Hepatocyte (in vitro differentiated cells): ENCODE data around the gene UBE2U. TPM values are rescaled to one million over a fixed set of nuclear protein-coding genes. Genes with fewer than 3 reads are reported as not detected.
"Not testable (repeated sequence)": the region's sequence is repeated elsewhere in the genome, so short reads cannot be mapped to it uniquely, and the experiment has no call there.

Experiments used
- DNase-seq: peaks from one replicate; pipeline ENCODE4 v3.0.0-alpha.2; 2016; ENCODE audit warnings: low spot score
- H2AFZ ChIP-seq: fragments of 200-600 bp; sonication (generic); 2 replicates; pipeline ENCODE4 v1.6.0; 2016; ENCODE audit warnings: antibody characterized with exemption, mild to moderate bottlenecking
- H3K27ac ChIP-seq: fragments of 200-600 bp; sonication (generic); 2 replicates; pipeline ENCODE4 v1.5.1; 2016; ENCODE audit warnings: mild to moderate bottlenecking
- H3K27me3 ChIP-seq: fragments of 200-600 bp; sonication (generic); 2 replicates; pipeline ENCODE4 v1.6.1; 2016
- H3K36me3 ChIP-seq: fragments of 200-600 bp; sonication (generic); replicated peaks from 2 replicates; pipeline ENCODE4 v1.5.1; 2016; ENCODE audit warnings: low read depth; ENCODE audit not compliant: insufficient read depth
- H3K4me1 ChIP-seq: fragments of 200-600 bp; sonication (generic); 2 replicates; pipeline ENCODE4 v1.5.1; 2016; ENCODE audit warnings: mild to moderate bottlenecking, moderate library complexity; ENCODE audit not compliant: insufficient read depth
- H3K4me2 ChIP-seq: fragments of 200-600 bp; sonication (generic); 2 replicates; pipeline ENCODE4 v1.6.0; 2016
- H3K4me3 ChIP-seq: fragments of 200-600 bp; sonication (generic); 2 replicates; pipeline ENCODE4 v1.5.1; 2016; ENCODE audit warnings: mild to moderate bottlenecking
- H3K79me2 ChIP-seq: fragments of 200-600 bp; sonication (generic); 2 replicates; pipeline ENCODE4 v1.6.0; 2017; ENCODE audit warnings: mild to moderate bottlenecking
- H3K9me2 ChIP-seq: fragments of 200-600 bp; sonication (generic); replicated peaks from 2 replicates; pipeline ENCODE4 v1.6.0; 2017; ENCODE audit warnings: mild to moderate bottlenecking; ENCODE audit not compliant: insufficient read depth
- H3K9me3 ChIP-seq: fragments of 200-600 bp; sonication (generic); 2 replicates; pipeline ENCODE4 v1.5.1; 2016; ENCODE audit warnings: low read depth, mild to moderate bottlenecking
- H4K20me1 ChIP-seq: fragments of 200-600 bp; sonication (generic); 2 replicates; pipeline ENCODE4 v1.6.0; 2016; ENCODE audit warnings: mild to moderate bottlenecking; ENCODE audit not compliant: insufficient read depth, poor library complexity, severe bottlenecking
- EZH2 ChIP-seq: fragments of 200-600 bp; sonication (generic); IDR thresholded peaks from 2 replicates; pipeline ENCODE4 v1.6.1; 2016; ENCODE audit warnings: antibody characterized with exemption, mild to moderate bottlenecking, borderline replicate concordance
- EZH2phosphoT487 ChIP-seq: fragments of 200-600 bp; sonication (generic); IDR thresholded peaks from one replicate; pipeline ENCODE4 v1.6.1; 2018; ENCODE audit warnings: antibody characterized with exemption, mild to moderate bottlenecking, low read depth, moderate library complexity; ENCODE audit not compliant: unreplicated experiment, severe bottlenecking
- WGBS: methylation state at CpG from one replicate; pipeline ENCODE4 v1.1.6; 2016; ENCODE audit warnings: low lambda C conversion rate; ENCODE audit errors: missing lambda C conversion rate; 5-methylcytosine and 5-hydroxymethylcytosine counted together
- polyA plus RNA-seq: library from polyadenylated mRNA; unstranded; fragments of >200 nt; fragmentation: Nextera tagmentation; extraction: Ambion mirVana; gene quantifications from 2 replicates; pipeline ENCODE4 v1.2.1, GENCODE V29; 2016
- total RNA-seq: library from RNA; depleted of rRNA; stranded (reverse); fragments of >200 nt; gene quantifications from 2 replicates; pipeline ENCODE4 v1.2.3, GENCODE V29; 2014
- TF ChIP-seq, protein P1 (sequence below): fragments of 200-600 bp; sonication (generic); IDR thresholded peaks from 2 replicates; pipeline ENCODE4 v1.5.1; 2016; ENCODE audit warnings: antibody characterized with exemption, mild to moderate bottlenecking; ENCODE audit not compliant: poor library complexity

UBE2U gene
- total and polyA plus RNA-seq, 2 experiments from 2014 or later, result not detected

DNA sequence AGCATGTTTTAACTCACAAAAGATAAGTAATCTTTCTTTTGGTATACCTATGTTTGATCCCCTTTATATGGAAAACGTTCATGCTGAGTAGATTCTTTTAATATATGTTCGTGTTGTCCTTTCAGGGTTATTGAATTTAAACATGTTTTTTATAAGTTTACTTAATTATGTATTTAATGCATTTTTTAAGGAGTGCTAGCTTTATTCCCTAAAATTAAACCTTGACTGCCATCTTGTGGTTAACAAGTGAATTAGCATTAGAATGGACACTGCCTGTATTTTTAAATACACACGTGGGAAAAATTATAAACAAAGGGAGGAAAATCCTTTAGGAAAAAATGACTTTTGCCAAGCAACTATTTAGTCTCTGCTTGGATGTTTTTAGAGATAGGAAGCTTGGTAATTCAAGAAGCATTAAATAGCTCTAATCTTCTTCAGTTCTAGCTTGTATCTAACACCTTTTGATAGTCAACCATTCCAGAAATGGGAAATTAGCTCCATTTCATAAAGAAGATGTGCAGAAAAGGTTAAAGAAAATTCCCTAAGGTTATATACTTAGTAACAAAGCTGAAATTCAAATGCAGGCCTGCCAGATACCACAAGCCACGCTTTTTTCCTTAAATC, 43.0 kb downstream of the UBE2U start:
- Histone ChIP-seq H3K4me2 (peak overlapping the region; percentile 75), H3K9me3 (no peaks in the 10 kb centered on the region), H4K20me1 (no peaks in the 10 kb centered on the region), H3K27ac (no peak overlapping the region), H3K36me3 (no peaks in the 10 kb centered on the region), H3K4me1 (no peaks in the 10 kb centered on the region), H3K27me3 (no peaks in the 10 kb centered on the region), H3K4me3 (no peak overlapping the region), H3K79me2 (no peaks in the 10 kb centered on the region), H3K9me2 (no peaks in the 10 kb centered on the region), H2AFZ (peak overlapping the region; percentile 88)
- TF ChIP-seq, protein P1, sequence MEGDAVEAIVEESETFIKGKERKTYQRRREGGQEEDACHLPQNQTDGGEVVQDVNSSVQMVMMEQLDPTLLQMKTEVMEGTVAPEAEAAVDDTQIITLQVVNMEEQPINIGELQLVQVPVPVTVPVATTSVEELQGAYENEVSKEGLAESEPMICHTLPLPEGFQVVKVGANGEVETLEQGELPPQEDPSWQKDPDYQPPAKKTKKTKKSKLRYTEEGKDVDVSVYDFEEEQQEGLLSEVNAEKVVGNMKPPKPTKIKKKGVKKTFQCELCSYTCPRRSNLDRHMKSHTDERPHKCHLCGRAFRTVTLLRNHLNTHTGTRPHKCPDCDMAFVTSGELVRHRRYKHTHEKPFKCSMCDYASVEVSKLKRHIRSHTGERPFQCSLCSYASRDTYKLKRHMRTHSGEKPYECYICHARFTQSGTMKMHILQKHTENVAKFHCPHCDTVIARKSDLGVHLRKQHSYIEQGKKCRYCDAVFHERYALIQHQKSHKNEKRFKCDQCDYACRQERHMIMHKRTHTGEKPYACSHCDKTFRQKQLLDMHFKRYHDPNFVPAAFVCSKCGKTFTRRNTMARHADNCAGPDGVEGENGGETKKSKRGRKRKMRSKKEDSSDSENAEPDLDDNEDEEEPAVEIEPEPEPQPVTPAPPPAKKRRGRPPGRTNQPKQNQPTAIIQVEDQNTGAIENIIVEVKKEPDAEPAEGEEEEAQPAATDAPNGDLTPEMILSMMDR, result peak; percentile 90
- TF ChIP-seq EZH2 (no peak), EZH2phosphoT487 (no peak)
- 16% methylated on average over 4 of the region's 4 CpGs for WGBS
- peak; percentile 64 for DNase-seq

DNA sequence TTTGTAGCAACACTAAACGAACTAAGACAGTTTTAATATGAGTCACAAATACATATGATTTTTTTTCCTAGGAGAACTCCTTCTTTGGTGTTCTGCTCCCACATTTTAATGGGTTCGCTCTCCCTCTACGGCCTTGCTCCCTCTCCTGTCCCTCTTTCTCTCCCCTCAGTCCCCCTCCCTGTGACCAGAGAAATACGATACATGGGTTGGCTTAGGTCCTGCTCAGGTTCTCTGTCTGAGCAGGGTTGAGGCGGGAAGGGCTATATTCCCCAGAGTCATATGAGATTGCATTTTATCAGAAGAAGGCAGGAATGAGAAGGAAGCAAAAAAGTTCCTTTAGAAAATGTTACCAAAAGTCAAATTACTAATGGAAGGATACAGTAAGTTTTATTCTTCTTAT, 44.6 kb downstream of the UBE2U start:
- Histone ChIP-seq H3K79me2 (no peaks in the 10 kb centered on the region), H3K27ac (no peak overlapping the region), H3K4me1 (no peaks in the 10 kb centered on the region), H3K36me3 (no peaks in the 10 kb centered on the region), H3K27me3 (no peaks in the 10 kb centered on the region), H3K9me2 (no peaks in the 10 kb centered on the region), H3K4me3 (no peak overlapping the region), H3K9me3 (no peaks in the 10 kb centered on the region), H3K4me2 (no peak overlapping the region), H2AFZ (no peak overlapping the region), H4K20me1 (no peaks in the 10 kb centered on the region)
- WGBS, result 52% methylated on average over 5 of the region's 5 CpGs
- TF ChIP-seq, protein P1, result no peak
- TF ChIP-seq EZH2phosphoT487, result no peak
- no peak for TF ChIP-seq EZH2
- no peak for DNase-seq

DNA sequence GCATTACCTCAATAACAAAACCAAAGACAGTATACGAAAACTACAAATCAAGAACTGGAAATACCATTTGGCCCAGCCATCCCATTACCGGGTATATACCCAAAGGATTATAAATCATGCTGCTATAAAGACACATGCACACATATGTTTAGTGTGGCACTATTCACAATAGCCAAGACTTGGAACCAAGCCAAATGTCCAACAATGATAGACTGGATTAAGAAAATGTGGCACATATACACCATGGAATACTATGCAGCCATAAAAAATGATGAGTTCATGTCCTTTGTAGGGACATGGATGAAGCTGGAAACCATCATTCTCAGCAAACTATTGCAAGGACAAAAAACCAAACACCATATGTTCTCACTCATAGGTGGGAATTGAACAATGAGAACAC, 47.0 kb downstream of the UBE2U start:
- DNase-seq, H3K4me2 ChIP-seq, H3K27me3 ChIP-seq, H3K36me3 ChIP-seq, H2AFZ ChIP-seq, H3K9me2 ChIP-seq, H4K20me1 ChIP-seq, H3K79me2 ChIP-seq, H3K9me3 ChIP-seq, H3K4me3 ChIP-seq, H3K27ac ChIP-seq, H3K4me1 ChIP-seq: not testable (repeated sequence)
- 90% methylated on average over 2 of the region's 2 CpGs for WGBS

DNA sequence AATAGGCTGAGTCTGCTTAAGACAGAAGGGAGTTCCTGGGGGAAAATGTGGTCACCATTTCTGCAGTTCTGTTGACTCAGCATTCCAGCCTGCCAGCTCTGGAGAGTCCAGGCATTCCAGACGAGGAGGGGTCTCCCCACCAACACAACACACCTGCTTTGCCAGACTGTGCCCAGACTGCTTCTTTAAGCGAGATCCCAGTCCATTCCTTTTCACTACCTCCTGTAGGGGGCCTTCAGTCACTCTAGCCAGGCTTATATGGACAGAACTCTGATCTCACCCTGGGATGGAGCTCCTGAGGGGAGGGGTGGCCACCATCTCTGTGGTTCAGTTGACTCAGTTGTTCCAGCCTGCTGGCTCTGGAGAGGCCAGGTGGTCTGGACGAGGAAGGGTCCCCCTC, 48.5 kb downstream of the UBE2U start:
- no peaks in the 10 kb centered on the region for H3K79me2 ChIP-seq

DNA sequence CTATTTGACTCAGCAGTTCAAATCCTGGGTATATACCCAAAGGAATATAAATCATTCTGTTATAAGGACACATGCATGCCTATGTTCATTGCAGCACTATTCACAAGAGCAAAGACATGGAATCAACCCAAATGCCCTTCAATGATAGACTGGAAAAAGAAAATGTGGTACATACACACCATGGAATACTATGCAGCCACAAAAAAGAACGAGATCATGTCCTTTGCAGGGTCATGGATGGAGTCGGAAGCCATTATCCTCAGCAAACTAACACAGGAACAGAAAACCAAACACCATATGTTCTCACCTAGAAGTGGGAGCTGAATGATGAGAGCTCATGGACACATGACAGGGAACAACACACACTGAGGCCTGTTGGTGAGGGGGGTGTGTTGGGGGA, 53.8 kb downstream of the UBE2U start:
- not testable (repeated sequence) for H3K9me3 ChIP-seq, H3K4me1 ChIP-seq, H3K4me3 ChIP-seq, H3K79me2 ChIP-seq, H3K4me2 ChIP-seq, DNase-seq, H4K20me1 ChIP-seq, H3K36me3 ChIP-seq, H3K9me2 ChIP-seq, H3K27ac ChIP-seq, H2AFZ ChIP-seq, H3K27me3 ChIP-seq
- 96% methylated on average over 2 of the region's 2 CpGs for WGBS

More for the DNA sequence above, 48.5 kb downstream of the UBE2U start:
- no peaks in the 10 kb centered on the region for H4K20me1 ChIP-seq
- no peak overlapping the region for H2AFZ ChIP-seq
- TF ChIP-seq, protein P1, result no peak
- no peak for TF ChIP-seq EZH2
- TF ChIP-seq EZH2phosphoT487, result no peak
- no peaks in the 10 kb centered on the region for H3K4me1 ChIP-seq
- H3K9me3 ChIP-seq, result no peaks in the 10 kb centered on the region
- H3K4me2 ChIP-seq, result no peak overlapping the region
- H3K27ac ChIP-seq, result no peak overlapping the region
- no peaks in the 10 kb centered on the region for H3K27me3 ChIP-seq
- no peaks in the 10 kb centered on the region for H3K36me3 ChIP-seq
- WGBS, result 69% methylated on average over 3 of the region's 3 CpGs
- H3K4me3 ChIP-seq, result no peak overlapping the region
- no peaks in the 10 kb centered on the region for H3K9me2 ChIP-seq
- no peak for DNase-seq

DNA sequence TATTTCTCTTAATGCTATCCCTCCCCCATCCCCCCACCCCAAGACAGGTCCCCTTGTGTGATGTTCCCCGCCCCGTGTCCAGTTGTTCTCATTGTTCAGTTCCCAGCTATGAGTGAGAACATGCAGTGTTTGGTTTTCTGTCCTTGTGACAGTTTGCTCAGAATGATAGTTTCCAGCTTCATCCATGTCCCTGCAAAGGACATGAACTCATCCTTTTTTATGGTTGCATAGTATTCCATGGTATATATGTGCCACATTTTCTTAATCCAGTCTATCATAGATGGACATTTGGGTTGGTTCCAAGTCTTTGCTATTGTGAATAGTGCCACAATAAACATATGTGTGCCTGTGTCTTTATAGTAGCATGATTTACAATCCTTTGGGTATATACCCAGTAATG, 55.0 kb downstream of the UBE2U start:
- not testable (repeated sequence) for H4K20me1 ChIP-seq, H3K36me3 ChIP-seq, H3K9me3 ChIP-seq, H3K79me2 ChIP-seq, H3K9me2 ChIP-seq, H3K4me2 ChIP-seq, H3K27me3 ChIP-seq, H3K4me3 ChIP-seq, DNase-seq, H2AFZ ChIP-seq, H3K27ac ChIP-seq, H3K4me1 ChIP-seq
- 79% methylated on average over 2 of the region's 2 CpGs for WGBS
